Stimulated activated CD4-positive, alpha-beta T cell treated with anti-CD3 and anti-CD28 coated beads, Interleukin-4, amount 100 ng/mL, for 24 hours (primary cell): ENCODE data around the gene TBC1D20.
"Not testable (repeated sequence)": the region's sequence is repeated elsewhere in the genome, so short reads cannot be mapped to it uniquely, and the experiment has no call there.

Experiments
- DNase-seq: peaks from one replicate; pipeline ENCODE4 v3.0.0-alpha.2; 2020

Gene TBC1D20

GRCh38 chr20:475463-476357 is 13.4 kb upstream of the TBC1D20 start:
- DNase-seq, result no peak

DNA sequence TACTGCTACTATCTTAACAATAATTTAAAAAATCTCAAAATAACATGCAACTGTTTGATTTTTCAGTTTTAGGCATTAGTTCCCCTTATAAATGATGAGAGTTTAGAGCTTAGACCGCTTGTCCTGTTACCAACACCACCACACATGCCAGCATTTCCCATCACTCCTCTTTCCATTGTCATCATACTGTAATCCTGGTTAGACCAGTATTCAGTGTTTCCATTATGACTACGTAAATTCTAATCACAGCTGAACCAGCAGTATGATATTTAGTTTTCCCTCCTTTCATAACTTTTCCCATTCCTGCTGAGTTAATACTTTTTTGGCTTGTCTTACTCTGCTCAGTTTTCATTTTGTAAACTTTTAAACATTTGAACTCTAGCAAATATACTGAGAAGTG is 12.2 kb upstream of the TBC1D20 start:
- no peak for DNase-seq

GRCh38 chr20:472889-473292 is 10.6 kb upstream of the TBC1D20 start:
- no peak for DNase-seq

DNA sequence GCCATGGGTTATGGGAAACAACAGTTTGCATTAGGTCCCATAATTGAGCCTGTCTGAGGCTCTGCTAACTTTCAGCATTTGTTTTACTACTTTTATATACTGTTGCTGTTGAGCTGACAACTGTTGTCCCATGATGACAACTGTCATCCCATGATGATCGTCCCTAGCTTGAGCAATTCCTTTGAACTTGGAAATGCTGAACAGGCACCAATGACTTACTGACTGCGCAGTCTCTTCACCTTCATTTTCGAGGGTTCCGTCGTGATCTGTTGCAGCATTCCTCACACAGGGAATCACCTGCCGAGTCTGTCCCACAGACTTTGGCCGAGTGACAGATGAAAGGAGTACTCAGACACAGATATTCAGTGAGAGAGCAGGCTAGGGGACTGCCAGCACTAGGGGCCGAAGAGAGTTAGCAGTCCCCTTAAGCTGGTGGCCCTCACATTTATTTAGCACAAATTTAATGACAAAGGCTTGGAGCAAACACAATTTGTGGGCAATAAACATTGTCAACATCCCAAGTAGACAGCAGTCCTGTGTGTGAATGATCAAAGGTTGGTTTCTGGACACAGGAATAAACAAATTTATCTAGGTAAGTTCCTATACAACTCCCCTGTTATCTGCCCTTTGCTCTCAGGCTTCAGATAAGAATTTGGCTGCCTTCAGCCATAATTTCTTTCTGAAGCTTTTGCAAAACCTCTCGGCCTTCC is 10.0 kb upstream of the TBC1D20 start:
- DNase-seq, result no peak

- no peak for DNase-seq
These were observed 7.6 kb upstream of the TBC1D20 start for GRCh38 chr20:469746-470490.

- DNase-seq, result no peak
These were observed 5.4 kb upstream of the TBC1D20 start for GRCh38 chr20:467755-468154.

GRCh38 chr20:461254-462198 is 807 bp downstream of the TBC1D20 start:
- peak; percentile 53 for DNase-seq

DNA sequence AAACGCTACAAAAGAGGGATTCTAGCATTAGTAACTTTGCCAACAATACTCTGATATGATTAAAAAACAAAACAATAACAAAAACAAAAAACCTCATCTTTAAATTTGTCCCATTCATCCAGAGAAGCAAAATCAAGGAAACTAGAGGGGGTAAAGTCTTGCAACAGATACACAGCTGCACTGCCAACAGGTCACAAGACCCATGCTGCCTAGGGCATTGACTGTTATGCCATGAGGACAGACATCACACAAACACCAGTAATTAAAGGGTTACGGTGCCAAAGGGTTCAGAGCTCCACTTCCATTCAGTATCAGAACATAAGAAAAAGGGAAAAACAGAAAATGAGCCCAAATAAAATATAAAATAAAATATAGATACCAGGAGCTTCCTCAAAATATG is 1.6 kb downstream of the TBC1D20 start:
- no peak for DNase-seq

DNA sequence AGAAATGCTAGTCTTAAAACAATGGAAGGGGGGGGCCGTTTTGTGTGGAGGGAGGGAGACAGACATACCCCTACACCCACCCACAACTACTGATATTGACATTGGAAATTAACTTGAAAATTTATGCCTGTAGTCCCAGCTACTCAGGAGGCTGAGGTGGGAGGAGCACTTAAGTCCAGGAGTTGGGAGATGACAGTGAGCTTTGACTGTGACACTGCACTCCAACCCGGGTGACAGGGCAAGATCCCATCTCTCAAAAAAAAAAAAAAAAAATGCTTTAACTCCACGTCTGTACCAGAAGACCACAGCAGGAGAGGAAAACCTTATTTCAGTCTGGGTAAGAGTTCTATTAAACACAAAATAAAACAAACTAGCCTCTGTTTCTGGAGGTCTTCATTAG is 2.2 kb downstream of the TBC1D20 start:
- DNase-seq, result no peak

DNA sequence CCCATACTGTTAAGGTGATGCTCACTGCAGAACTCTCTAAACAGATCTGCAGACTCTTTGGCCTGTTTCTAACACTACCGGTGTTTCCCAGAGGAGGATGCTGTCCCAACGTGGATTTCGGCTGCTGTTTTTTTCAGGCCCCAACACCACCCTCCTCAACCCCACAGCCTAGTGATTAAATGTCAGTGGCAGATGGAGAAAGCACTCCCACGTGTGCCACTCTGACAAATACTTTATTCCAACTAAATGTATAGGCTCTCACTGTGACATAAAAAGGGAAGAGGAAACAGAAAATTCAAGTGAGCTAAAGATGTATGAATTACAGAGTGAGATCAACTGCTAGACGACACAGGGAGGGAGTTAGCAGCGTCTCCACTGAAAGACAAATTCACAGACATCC is 3.6 kb downstream of the TBC1D20 start:
- no peak for DNase-seq

GRCh38 chr20:454951-455350 is 7.4 kb downstream of the TBC1D20 start:
- no peak for DNase-seq

- DNase-seq, result not testable (repeated sequence)
These were observed 10.3 kb downstream of the TBC1D20 start for GRCh38 chr20:452021-452420.

GRCh38 chr20:445514-446336 is 16.6 kb downstream of the TBC1D20 start:
- DNase-seq, result no peak

DNA sequence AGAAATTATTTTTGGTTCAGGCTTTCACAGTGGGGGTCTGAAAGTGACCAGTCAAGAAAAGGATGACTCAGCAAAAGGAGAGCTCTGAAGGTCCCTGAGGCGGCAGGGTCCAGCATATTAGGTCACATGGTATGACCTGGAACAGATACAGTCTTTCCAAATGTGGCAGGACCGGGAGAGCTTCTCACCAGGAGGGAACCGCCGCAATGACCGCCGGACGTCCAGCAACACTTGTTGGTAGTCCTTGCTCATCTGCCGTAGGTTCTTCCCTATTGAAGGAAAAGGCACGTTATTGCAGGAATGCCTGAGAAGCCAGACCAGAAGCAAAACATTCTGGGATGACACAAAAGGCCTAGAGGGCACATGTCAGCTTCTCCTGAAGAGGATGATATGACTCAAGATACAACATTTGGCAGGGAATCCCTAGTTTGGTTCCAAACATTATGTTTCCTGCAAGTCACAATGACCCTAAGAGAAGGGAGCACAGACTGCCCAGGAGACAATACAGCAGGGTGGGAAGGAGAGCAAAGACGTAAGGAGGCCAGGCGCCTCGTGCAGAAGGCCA is 17.4 kb downstream of the TBC1D20 start:
- DNase-seq, result no peak

GRCh38 chr20:444117-444516 is 18.2 kb downstream of the TBC1D20 start:
- no peak for DNase-seq

- no peak for DNase-seq
These were observed 19.0 kb downstream of the TBC1D20 start for GRCh38 chr20:443223-443775.

DNA sequence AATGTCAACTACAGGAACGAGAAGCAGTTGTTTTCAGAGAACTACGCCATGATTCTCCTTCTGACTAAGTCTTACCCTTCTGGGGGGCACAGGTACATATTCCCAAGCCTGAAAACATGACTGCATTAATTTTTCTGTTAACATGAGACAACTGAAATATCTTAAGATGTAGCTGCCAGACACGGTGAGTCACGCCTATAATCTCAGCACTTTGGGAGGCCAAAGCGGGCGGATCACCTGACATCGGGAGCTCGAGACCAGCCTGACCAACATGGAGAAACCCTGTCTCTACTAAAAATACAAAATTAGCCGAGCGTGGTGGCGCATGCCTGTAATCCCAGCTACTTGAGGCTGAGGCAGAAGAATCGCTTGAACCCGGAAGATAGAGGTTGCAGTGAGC is 21.7 kb downstream of the TBC1D20 start:
- DNase-seq, result no peak

DNA sequence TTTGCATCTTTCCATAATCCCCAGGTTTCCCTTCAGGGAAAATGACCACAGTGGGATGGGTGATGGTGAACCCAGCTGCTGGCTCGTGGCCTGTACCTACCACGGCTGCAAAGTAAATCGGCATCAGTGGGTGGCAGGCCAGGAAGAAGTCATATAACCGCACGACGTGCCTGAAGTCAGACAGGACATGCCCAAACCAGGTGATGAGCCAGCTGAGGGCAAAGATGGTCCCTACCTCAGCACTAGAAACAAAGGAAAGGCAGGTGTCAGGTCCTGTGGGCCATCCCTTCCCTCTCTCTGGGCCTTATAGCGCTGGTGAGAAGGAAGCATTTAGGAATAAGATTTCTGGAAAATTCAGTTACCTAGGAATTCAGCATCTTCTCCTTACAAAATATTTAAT is 22.2 kb downstream of the TBC1D20 start:
- DNase-seq, result no peak

DNA sequence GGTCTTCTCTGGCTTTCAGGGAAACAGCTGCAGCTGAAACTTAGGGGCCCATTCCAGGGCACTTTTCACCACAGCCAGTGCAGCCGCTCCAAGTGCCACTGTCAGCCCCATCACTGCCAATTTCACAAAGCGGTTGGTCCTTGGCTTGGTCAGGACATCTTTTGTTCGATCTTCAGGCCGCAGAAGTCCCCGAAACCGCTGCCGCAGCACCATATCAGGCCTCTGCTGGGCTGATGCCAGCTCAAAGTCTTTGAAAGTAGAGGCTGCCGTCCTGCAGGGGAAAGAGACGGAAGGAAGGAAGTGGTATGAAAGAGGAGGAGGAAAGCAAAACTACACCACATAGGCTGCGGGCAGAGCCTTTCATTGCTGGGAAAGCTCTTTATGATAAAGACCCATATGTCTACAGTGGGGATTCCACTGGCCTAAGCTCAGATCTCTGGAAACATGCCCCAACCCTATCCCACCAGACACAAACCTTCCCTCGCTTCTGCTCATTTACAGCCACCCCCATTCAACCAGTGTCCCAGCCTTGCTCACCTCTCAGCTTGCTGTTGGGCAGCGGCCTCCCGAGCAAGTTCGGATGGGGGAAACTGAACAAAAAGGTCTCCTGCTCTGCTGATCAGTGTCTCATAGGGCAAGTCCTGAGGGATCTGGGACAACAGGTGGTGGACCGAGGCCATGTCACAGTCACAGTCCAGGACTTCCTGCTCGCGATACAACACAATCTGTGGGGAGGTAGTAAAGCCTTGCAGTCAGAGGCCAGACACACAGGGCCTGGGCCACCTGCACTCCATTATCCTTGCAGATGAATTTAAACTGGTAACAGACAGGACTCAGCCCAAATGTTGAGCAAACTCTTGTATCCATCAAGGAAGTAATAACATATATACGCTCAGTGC is 23.5 kb downstream of the TBC1D20 start:
- peak; percentile 51 for DNase-seq
